ENCODE results near the gene GGN. TPM values are rescaled to one million over a fixed set of nuclear protein-coding genes. Genes with fewer than 3 reads are reported as not detected.

GGN gene
- total RNA-seq, 2 experiments from 2014 or later = 0.17 to 0.19 TPM

Other genes starting within 250 kb of the GGN start
- not detected for gene DPF1, start 163.8 kb downstream of the GGN start, total RNA-seq
- not detected for gene PPP1R14A, start 131.7 kb downstream of the GGN start, total RNA-seq
- 10 to 100 TPM; 25.4 to 26.5 TPM for gene SPINT2, start 123.5 kb downstream of the GGN start, total RNA-seq
- not detected for gene C19orf33, start 83.8 kb downstream of the GGN start, total RNA-seq
- 10 to 100 TPM; 15.9 to 17.1 TPM for gene YIF1B, start 72.1 kb downstream of the GGN start, total RNA-seq
- 1 to 10 TPM; 3.0 to 3.1 TPM for gene KCNK6, start 68.2 kb downstream of the GGN start, total RNA-seq
- 1 to 10 TPM; 8.0 to 9.6 TPM for gene CATSPERG, start 52.2 kb downstream of the GGN start, total RNA-seq
- gene PSMD8, start 13.5 kb downstream of the GGN start, total RNA-seq = 10 to 100 TPM; 61.2 to 64.4 TPM
- gene SPRED3, start 663 bp upstream of the GGN start, total RNA-seq = 1 to 10 TPM; 1.6 to 1.7 TPM
- gene FAM98C, start 15.1 kb upstream of the GGN start, total RNA-seq = 10 to 100 TPM; 33.2 to 36.1 TPM
- under 1 TPM; 0.30 to 0.45 TPM for gene RASGRP4, start 38.2 kb upstream of the GGN start, total RNA-seq
- 1 to 10 TPM in 1 of 2 experiments, under 1 TPM in 1; 0.20 to 1.2 TPM for gene RYR1, start 45.7 kb upstream of the GGN start, total RNA-seq
- gene MAP4K1, start 229.9 kb upstream of the GGN start, total RNA-seq = 100 to 1,000 TPM; 173 to 185 TPM
- gene EIF3K, start 231.2 kb upstream of the GGN start, total RNA-seq = 100 to 1,000 TPM; 309 to 322 TPM